ENCODE measurements around the gene RSU1. TPM values are rescaled to one million over a fixed set of nuclear protein-coding genes. Genes with fewer than 3 reads are reported as not detected.

RSU1 gene
- total RNA-seq, 1 donor from 2014 or later: 57.4 TPM

DNA sequence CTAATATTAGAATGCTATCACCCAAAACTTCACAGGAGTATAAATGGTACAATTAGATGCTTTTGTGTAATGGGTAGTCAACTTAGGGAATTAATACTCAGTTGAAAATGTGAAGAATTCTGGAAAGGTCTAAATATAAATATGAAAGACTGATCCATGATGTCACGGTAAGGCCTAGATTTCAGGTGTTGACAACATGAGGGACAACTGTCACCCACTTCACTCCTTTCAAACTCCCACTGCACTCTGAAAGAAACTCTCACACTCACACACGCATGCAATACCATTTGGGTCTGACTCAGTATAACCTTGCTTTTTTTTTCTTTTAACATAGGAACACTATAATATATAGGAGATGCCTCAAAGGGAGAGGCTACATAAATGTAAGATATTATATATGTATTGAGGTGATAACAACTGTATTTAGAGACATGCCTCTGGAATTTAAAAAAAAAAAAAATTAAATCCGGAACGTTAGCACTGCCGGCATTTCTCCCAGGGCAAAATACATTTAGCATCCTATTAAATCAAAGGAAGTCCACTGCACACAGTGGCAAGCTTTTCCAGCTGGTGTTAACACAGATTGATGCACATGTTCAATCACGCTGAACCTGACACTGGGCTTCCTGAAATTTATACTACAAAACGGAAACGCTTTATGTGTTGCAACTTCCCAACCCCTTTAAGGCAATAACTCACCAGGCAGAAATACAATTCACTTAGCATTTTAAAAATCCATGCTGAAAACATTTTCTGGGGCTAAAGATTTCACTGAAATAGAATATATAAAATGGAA is 74.9 kb downstream of the RSU1 start:
- DNase-seq (ENCODE audit: low read depth, low spot score): peak; percentile 48

DNA sequence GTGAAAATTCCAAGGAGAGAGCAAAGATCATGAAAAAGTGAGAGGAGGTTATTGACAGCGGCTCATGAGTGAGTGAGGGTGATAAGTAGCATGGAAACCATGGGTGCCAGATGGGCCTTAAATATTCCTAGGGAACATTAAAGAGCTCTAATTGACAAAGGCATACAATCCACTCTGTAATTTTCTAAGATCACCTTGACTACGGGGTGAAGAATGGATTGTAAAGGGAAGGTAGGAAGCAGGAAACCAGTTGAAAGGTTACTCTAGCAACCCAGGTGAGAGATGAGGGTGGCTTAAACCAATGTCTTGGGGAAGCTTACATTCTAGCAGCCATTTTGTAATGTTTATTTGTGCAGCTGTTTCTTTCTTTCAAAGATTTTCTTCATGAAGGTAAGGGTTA is 75.7 kb downstream of the RSU1 start:
- DNase-seq (ENCODE audit: low read depth, low spot score): no peak

- DNase-seq (ENCODE audit: low read depth, low spot score): no peak
Measured at GRCh38 chr10:16737420-16737819, 79.8 kb downstream of the RSU1 start.

GRCh38 chr10:16735671-16736070 is 81.6 kb downstream of the RSU1 start:
- no peak for DNase-seq (ENCODE audit: low read depth, low spot score)

GRCh38 chr10:16732376-16732775 is 84.8 kb downstream of the RSU1 start:
- DNase-seq (ENCODE audit: low read depth, low spot score): no peak

DNA sequence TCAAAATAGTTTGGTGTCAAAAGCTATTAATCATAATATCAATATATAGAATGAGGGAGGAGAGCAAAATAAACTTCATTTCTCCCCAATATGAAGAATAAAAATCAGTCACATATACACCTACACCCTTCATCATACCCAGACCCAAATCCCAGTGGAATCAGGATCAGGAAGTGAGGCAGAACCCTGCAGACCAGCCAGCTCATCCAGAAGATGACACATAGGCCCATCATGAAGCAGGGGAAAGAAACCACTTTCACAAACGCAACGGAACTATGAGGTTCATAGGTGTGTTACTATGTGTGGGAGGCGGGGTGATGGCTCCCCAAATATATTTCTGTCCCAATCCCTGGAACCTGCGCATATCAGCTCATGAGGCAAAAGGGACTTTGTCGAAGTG is 89.0 kb downstream of the RSU1 start:
- no peak for DNase-seq (ENCODE audit: low read depth, low spot score)

DNA sequence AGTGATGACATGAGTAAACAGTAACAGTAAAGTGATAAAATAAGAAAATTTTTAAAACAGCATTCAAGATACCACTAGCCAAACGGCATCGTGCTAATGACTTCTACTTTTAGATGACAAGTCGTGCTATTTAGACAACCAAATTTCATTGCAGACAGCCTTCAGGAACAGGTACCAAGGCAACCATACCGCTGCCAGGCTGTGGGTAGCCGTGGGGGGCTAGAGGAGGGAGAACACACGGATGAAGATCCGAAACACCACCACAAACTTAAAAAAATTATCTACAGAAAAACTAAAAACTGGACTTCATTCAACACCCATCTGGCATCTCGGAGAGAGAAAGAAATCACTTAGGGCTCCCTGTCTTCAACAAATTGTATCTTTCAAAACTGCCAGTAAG is 89.6 kb downstream of the RSU1 start:
- no peak for DNase-seq (ENCODE audit: low read depth, low spot score)

DNA sequence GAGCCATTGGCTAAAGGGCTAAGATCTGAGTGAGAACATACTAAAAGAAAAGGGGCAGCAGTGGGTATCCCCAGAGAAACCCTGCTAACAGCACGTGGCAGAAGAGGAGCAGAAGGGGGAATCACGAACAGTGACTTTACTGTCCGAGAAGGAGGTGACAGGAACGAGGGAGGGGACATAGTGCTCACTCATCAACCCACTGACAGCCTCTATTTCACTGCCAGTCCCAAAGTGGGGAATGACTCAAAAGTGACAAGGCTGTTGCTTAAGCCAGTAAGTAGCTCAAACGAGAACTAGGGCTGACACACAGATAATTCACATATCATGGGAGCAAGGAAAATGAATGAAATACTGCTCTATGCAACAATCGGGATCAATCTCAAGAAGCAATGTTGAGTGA is 92.7 kb downstream of the RSU1 start:
- DNase-seq (ENCODE audit: low read depth, low spot score): no peak

GRCh38 chr10:16720812-16721211 is 96.4 kb downstream of the RSU1 start:
- no peak for DNase-seq (ENCODE audit: low read depth, low spot score)

- no peak for DNase-seq (ENCODE audit: low read depth, low spot score)
Measured at GRCh38 chr10:16717622-16718395, 99.4 kb downstream of the RSU1 start.

DNA sequence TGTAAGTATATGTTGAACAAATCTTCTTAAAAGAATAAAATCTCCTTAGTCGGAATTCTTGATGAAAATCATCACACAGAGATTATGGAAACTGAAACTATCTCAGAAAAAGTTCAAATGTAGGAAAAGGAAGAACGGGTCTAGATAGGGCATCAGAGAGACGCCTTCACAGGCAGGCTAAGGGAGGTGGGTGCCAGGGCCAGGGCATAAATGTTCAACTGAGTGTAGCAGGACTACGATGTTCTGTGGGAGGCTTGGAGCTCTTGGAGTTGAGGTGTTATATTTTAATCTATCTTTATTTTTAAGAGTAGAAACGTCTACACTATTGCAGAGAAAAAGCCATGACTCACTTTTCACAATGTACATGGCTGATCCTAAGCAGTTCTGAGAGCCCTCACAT is 101.2 kb downstream of the RSU1 start:
- no peak for DNase-seq (ENCODE audit: low read depth, low spot score)

GRCh38 chr10:16713290-16713689 is 103.9 kb downstream of the RSU1 start:
- DNase-seq (ENCODE audit: low read depth, low spot score): no peak

GRCh38 chr10:16712883-16713282 is 104.3 kb downstream of the RSU1 start:
- no peak for DNase-seq (ENCODE audit: low read depth, low spot score)

DNA sequence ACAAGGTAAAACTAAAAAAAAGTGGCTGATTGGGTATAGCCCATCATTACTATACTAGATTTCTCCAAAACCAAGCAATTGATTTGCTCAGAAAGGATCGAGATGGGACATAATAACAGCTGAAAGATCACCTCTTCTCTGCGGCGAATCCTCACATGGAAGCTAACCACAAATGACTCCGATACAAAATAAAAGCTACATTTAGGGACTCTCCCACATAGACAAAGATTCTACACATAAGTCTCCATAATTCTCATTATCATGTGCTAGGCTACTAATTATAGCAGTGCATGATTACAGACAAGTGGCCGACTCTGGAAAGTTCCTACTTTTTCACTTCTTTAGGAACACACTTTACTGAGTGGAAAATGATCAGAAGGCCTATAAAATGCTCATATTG is 116.9 kb downstream of the RSU1 start:
- no peak for DNase-seq (ENCODE audit: low read depth, low spot score)

DNA sequence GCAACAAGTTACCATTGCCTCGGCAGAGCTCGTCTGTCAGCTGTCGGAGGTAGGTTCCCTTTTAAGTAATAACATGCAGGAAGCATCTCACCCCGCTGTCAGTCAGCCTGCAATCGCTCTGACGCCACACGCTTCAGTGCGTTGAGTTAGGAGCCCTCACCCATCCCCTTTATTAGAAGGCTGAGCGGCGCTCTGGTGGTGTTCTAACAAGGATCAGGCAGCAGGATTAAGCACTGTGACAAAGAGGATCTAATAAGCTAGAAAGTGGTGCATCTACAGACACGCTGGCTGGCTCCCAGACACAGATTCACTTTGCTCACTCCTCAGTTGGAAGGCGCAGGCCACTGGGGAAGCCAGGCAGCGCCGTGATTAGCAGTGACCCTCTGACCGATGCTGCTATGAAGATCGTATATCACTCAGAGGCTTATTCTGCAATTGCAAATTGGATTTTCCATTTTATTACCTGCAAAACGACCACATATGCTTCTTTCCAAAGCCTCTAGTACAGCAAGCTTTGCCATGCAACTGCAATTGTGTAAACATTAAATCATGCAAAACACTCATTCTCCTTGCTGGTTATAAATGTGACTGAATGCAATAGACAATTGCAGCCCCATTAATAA is 117.7 kb downstream of the RSU1 start:
- DNase-seq (ENCODE audit: low read depth, low spot score): no peak

GRCh38 chr10:16698461-16698860 is 118.8 kb downstream of the RSU1 start:
- no peak for DNase-seq (ENCODE audit: low read depth, low spot score)

GRCh38 chr10:16690417-16690816 is 126.8 kb downstream of the RSU1 start:
- DNase-seq (ENCODE audit: low read depth, low spot score): no peak

GRCh38 chr10:16689696-16690095 is 127.5 kb downstream of the RSU1 start:
- no peak for DNase-seq (ENCODE audit: low read depth, low spot score)

DNA sequence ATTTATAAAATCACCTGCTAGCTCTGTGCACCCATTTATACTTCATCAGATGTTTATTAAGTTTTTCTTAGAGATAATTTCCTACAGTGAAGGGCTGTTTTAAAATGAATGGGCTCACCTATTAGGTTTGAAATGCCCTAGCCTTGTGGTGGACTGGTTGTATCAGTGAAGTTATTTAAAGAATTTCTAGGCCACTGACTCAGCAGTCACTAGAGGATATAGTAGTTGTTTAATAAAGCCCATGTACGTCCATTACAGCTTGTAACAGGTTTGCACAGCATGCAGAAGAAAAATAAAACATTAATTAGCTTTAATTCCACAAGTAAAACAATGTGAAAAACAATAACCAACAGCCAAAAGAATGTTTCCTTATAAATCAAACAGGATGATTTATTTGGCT is 128.0 kb downstream of the RSU1 start:
- no peak for DNase-seq (ENCODE audit: low read depth, low spot score)

DNA sequence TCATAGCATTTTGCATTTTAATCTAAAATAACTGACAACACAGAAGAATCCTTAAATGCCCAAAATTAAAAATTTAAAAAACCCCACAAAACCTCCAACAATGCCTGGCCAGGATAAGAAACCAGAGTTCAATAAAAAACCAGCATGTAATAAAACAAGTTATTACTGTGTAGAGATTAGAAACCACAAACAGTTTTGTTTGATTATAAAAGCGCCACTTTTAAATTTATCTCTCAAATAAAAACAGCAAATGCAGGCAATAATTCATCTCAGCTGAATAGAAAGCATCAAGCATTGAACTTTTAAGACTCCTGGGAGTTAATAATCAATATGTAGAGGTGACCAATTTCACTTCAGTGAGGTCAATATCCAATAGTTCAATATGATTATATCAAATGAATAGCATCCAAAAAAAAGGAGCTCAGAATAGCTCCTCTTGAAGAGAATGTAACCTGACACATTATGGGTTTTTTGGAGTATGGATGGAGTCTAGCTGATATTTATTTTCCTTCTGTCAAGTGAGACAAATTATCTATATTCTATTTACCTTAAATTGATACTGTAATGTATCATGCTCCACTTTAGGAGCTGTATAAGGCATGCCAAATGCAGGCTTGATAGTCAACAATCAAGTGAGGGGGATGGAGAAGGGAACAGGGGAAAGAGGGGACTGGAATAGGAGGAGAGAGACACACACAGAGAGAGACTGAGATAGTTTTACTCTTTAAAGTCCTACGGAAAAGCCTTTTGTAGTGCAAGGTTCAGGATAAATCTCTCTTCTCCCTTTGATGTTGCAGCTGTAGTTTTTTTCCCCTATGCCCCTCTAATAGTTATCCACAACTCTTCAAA is 130.9 kb downstream of the RSU1 start:
- DNase-seq (ENCODE audit: low read depth, low spot score): no peak

GRCh38 chr10:16685551-16685950 is 131.7 kb downstream of the RSU1 start:
- no peak for DNase-seq (ENCODE audit: low read depth, low spot score)

GRCh38 chr10:16681521-16681920 is 135.7 kb downstream of the RSU1 start:
- no peak for DNase-seq (ENCODE audit: low read depth, low spot score)
